NCI-H2107 treated with DMSO at 0.1 percent for 48 hours (cell line): ENCODE results near the gene GK.
"Not testable (repeated sequence)": the region's sequence is repeated elsewhere in the genome, so short reads cannot be mapped to it uniquely, and the experiment has no call there.

Experiments
- DNase-seq: peaks from one replicate; lab custom pipeline; 2025; ENCODE audit not compliant: unreplicated experiment; lab: John Stamatoyannopoulos, UW

GK gene

DNA sequence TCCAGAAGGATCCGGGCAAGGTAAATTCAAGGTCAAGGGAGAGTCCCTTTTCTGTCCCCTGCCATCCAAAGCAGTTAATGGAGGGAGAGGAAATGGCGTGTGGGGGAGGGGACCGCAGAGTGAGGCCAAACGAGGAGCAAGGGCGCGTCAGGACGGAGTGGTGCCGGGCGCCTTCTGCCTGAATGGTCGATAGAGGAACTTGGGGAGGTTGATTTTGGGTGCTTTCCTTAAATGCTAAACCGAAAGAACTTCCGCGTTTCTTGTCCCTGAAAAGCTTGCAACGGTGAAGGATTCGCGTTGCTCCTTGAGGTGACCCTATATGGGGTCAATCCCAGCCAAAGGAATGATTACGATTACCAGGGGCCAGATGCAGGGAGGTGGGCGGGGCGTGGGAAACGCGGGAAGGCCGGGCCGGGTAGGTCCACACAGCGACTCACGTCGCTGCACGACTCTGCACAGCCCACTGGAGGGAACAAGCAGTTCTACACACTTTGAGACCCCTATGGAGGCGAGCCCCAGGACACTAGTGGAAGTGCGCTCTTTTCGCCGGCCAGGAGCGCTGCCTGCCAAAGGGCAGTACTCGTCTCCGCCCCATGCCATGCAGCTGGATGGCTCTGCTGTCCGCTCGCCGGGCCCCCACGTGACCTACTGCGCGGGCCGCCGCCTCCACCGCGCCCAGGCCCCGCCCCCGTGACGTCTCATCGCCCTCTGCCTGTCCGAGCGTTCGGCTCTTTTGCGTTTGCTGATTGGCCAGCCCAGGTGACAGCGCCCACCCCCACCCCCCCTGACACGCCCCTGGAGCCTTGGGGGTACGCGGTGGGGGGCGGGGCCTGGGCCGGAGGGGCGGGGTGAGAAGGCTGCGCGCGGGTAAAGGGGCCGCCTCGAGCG lies 452 bp upstream of the GK start:
- peak; percentile 86 for DNase-seq

DNA sequence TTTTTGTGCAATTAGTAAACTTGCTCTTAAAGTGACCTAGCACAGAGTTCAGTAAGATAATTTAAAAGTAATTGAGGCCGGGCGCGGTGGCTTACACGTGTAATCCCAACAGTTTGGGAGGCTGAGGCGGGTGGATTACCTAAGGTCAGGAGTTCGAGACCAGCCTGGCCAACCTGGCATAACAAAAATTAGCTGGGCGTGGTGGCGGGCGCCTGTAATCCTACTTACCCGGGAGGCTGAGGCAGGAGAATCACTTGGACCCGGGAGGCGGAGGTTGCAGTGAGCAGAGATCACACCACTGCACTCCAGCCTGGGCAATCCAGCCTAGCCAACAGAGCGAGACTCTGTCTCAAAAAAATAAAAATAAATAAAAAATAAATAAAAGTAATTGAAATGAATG lies 1.2 kb downstream of the GK start:
- not testable (repeated sequence) for DNase-seq

DNA sequence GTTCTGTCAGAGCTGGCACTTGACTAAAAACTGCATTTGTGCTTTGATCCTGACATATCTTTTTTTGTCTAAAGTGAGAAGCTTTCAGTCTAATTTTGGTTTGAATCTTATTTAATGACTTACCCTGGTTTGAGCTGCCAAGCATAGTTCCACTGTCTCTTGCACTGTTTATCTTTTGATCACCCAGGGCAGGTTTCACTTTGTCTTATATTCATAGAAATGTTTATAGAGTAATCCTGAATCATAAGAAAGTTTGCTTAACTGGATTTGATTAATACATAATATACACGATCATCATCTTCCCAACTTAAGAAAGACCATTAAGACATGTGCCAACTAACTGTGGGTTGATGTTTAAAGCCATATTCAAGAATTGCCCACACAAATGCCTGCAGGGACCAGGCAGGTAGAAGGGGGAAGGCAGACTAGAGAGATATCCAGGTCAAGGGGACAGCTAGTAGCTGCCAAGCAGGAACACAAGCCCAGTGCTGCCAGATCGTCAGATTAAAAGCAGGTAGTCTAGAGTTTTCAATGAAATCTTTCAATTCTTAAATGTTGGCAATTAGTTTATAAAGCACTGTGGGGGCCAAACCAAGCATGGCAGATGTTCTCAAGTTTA lies 1.9 kb downstream of the GK start:
- no peak for DNase-seq

DNA sequence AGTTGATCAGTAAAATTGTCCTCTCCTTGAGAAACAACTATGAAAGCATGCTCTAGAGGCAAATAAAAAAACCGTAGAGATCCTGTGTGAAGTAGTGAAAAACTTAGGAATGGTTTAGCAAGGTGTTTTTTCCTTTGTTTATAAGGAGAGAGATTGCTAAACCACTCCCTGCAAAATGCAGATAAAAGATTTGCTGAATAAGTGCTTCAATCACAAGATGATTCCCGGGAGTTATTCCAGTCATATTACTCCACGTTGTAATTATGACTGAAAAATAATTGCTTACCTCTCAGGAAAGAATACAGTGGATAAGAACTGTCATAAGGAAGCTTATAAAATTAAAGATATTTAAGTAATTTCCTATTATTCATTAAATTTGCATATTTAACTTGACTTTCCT lies 2.8 kb downstream of the GK start:
- no peak for DNase-seq

DNA sequence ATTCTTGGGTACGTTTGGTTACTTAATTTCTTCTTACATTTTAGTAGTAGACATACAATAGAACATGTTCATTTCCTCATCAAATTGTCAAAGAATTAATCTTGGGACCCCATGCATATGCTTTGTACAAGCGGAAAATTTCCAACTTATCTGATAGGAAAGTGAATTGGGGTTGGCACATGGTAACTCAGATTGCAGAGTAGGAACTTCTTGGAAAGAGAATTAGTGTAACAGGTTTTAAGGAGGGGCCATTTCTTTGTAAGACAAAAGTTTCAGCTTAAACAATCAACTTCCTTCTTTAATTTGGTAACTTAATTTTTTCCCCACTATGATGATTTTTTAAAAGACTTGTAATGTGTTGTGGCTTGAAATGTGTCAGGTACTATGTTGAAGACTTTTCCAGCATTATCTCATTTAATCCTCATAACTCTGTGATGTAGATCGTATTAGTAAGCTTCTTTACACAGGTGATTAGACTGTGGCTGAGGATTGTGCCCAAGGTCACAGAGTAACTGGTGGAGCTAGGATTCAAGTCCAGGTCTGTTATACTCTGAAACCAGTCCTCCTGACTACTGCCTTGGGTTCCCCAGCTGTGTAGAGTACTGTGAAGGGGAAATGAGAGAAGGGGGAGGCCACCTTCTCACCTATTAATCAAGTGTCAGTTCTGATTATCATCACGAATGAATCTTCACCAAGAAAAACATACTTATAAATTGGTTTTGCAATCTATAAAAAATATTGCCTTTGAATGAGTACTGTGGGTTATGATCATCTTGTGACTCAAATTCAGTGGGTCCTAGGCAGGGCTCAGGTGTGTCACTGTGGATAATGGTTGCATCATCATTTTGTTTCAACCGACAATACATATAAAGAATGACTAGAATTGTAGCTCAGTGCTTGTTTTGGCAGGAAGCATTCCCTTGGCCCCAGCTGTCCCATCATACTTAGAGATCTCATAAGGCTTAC lies 4.3 kb downstream of the GK start:
- DNase-seq: no peak

DNA sequence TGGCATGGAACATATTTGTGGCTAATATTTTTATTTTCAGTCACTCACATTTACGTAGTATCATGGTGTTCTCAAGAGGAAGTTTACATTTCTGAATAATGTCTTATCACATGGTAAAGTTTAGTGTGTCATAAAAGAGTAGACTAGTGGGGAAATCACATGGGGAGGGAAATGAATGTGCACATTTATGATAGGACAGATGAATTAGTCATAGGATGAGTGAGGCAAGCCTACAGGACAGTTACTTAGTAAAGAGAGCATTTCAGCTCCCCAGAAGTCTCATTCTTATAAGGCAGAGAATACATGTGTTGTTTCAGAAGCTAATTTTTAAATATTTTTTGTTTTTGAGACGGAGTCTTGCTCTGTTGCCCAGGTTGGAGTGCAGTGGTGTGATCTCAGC lies 6.2 kb downstream of the GK start:
- no peak for DNase-seq

DNA sequence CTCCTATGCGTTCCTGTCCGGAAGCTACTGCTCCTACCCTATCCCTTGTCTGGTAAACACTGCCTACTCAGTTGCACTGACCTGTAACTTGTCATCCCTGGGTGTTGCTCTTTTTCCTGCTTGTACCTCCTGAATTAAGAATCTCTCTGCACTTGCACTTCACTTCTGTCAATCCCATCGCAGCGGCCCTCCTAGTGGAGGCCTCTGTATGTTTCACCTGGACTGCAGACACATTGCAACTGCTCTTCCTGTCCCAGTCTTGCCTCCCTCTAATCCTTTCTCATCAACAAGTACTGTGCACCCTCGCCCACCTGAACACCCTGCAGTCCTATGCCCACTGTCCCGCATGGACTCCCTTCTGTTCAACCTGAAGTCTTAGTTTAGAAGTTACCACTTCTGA lies 8.0 kb downstream of the GK start:
- no peak for DNase-seq

DNA sequence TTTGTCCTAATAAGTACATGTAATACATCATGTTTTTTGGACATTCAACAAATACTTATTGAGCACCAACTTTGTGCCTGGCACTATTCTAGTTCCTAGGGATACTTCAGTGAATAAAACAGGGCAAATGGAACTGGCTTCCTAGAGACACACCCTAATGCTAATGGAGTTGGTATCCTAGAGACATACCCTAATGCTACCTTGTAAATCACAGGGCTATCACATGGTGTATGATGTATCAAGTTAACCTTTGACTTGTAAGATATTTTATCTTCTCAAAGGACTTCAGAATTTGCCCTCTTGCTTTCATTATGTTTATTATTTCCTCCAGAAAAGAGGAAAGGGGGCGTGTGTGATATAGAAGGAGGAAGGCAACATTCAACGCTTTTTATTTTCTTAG lies 10.1 kb downstream of the GK start:
- DNase-seq: no peak

DNA sequence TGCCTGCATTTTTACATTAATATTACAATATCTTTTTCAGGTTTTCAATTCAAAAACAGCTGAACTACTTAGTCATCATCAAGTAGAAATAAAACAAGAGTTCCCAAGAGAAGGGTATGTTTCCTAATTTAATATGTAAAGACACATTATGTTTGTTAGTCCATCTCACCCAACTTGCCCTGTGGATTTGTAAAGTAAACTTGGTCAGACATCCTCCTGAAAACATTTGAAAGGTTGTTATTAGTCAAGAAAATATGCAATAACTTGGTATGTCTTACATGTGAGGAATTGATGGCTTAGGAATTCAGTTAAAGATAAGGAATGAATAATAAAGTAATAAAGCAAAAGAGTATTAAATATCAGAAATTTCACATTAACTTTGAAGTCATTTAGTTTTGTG lies 12.2 kb downstream of the GK start:
- no peak for DNase-seq

DNA sequence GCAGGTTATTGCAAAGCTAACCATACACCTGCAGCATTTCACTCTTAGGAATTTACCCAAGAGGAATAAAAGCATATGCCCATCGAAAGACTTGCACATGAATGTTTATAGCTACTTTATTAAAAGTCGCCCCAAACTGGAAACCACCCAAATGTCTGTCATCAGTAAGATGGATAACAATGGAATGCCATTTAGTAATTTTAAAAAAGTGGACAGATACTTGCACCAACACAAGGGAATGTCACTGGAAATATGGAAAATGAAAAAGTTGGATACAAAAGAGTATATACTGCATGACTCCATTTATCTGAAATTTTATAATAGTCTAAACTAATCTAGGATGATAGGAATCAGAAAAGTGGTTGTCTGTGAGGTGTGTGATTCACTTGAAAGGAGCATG lies 12.9 kb downstream of the GK start:
- no peak for DNase-seq

DNA sequence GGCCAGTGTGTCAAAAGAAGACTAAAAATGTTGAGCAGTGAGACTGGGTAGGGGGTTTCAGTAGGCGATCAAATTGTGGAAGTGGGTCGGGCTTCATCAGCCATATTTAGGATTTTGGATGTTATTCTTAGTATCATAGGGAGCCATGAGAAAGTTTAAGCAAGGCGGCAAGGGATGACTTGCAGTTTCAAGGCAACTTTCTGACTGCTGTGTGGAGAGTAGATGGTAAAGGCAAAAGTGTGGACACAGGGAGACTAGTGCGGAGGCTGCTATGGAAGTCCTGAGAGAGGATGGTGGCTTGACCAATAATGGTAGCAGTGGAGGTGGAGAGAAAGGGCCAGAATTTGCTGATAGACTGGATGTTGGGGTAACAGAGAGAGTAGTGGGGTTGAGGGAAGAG lies 15.4 kb downstream of the GK start:
- no peak for DNase-seq

DNA sequence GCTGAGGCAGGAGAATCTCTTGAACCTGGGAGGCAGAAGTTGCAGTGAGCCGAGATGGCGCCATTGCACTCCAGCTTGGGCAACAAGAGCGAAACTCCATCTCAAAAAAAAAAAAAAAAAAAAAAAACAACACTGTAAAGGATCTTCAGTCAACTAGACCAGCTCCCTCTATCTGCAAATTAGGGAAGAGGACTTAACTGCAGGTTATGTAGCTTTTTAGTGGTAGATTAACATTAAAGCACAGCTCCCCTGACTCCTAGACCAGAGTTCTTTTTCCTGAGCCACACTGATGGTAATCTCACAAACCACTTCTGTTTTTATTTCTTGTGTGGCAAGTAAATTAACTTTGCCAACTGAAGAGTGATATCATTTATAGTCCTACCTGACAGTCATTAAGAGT lies 18.0 kb downstream of the GK start:
- not testable (repeated sequence) for DNase-seq

DNA sequence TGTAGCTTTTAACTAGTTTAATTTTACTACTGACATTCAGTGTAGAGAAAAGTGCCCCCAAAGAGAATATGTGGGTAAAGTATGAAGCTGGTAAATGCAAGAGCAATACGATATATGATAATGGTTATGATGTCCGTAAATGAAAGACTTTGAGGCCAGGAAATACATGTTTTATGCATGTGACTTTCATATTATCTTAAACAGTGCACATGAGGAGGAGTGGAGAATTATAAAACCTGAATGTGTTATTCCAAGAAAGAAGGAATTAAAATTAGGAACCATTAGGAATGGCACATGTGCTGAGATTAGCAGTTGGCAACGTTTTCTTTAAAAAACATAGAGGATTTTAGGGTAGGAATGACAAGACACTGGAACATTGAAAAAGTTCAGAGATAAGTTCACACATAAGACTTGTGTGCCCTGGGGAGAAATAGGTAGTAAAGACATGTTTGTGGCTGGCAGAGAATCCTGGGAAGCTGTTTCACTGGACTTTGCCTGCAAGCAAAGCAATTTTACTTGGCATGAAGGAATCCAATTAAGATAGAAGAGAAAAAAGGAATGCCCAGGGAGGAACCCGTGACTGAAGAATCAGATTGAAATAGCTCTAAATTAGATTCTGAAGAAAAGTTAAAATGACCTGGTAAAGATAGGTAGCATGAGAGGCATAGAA lies 20.0 kb downstream of the GK start:
- no peak for DNase-seq

DNA sequence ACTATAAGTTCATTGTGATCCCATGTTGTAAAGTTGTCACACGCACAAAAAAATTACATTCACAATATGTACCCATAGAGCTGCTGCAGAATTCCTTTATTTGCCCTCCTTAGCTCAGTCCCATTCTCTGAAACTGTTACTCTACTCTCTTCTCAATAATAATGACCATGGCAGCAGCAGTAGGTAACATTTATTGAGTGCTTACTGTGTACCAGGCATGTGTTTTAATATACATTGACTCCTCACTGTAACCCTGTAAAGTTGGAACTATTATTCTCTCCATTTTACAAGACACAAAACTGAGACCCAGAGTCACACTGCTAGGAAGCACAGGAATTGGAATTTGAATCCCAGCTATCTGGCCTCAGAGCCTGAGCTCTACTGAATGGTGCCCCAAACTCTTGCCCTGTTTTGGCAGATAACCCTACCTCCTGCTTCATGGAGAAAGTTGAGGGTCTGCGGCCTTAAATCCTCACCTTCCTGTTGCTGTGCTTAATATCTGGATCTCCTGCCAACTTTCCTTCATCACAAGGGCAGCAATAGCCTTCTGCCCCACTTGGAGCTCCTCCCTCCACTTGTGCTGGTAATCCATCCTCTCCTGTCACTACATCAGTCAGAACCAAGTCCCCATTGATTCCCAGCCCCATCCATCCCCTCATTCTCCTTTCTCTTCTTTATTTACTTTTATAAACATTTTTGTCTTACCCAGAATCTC lies 20.8 kb downstream of the GK start:
- no peak for DNase-seq

DNA sequence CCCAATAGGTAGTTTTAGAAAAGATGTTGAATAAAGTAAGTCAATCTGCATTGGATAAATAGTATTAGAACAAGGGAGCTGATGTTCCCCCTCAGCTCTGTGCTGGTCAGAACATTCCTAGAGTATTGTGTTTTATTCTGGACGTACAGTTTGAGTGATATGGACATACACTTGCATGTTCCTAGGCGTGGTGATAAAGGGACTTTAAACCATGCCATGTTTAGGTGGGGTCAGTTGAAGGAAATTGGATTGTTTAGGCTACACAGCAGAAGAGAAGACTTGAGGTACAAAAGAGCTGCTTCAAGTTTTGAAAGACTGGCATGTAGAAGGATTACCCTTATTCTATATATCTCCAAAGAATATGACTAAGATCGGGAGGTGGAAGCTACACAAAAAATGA lies 21.6 kb downstream of the GK start:
- no peak for DNase-seq

DNA sequence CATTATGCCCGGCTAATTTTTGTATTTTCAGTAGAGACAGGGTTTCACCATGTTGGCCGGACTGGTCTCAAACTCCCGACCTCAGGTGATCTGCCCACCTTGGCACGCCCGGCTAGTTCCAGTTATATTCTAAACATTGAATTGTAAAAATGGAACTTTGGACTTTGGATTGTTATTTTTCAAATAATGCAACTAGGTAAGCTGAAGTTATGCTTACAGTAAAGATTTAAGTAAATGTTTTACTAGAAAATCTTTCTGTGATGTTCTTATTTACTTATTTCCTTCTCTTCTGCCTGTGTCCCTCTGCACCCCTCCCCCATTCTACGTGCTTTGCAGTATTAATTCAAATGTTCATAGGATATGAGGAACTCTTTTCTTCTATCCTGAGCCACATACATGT lies 26.1 kb downstream of the GK start:
- DNase-seq: no peak

DNA sequence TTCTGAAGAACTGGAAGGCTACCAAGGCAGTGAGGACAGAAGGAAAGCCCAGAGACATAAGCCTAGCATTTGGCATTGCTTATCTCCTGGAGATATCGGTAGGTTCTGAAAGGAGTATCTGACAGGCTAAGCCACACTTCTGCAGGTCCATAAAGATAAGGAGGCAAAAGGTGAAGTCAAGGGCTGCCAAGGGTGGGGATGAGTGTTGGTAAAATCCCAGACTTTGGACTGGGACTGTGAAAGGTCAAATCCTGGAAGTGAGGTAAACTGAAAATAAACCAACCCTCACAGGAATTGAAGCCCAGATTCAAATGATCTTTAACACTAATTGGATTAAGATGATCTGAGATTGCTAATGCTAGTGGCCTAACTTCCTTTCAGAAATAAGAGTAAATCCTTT lies 27.4 kb downstream of the GK start:
- DNase-seq: no peak

DNA sequence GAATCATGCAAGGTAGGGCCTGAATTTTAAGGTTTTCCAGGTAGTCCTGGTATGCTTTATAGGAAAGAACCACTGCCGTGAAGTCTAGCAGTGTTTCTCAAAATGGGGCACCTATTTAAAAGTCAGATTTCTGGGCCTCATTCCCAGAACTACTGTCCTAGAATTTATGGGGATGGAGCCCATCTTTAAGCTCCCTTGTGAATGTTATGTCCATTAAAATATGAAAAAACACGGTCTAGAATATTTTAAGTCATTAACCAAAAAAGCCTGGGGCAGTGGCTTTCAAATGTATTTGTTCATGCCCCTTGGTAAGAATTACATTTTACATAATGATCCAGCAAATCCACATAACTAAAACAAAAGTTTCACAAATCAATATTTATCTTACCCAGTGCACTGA lies 35.4 kb downstream of the GK start:
- DNase-seq: no peak

DNA sequence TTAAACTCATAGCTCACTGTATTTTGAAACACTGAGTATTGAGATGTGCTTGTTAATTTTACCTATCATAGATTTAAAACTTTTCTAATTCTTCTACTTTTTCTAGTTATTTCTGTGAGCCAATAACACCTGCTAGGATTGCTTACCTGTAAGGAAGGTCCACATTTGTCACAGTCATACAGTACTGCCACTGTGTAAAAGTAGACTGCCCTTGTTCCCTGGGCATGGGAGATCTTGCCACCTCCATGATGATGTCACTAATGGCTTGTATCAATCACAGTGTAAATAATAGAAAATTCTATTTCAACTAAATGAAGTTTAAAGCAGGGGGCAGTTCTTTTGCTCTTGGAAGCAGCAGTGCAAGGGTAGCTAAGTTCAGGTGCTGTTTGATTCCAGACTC lies 35.9 kb downstream of the GK start:
- DNase-seq: no peak

DNA sequence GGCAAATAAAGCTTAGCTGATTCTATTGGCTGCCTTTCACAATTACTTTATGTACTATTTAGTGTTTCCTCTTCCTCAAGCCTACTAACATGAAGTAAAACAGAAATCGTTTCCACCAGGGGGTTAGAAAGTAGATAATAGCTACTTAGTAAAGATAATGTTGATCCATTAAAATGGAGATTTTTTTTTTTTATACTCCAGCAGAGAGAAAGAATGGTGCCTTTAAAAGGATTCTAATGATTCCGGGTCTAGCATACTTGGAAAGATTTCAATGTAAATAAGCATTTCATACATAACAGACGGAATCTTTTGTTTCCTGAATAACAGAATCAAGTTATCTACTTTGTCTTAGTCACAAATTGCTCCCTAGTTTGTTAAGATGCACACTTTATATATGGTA lies 37.1 kb downstream of the GK start:
- DNase-seq: no peak
